ENCODE results near the gene CHST8.

DNA sequence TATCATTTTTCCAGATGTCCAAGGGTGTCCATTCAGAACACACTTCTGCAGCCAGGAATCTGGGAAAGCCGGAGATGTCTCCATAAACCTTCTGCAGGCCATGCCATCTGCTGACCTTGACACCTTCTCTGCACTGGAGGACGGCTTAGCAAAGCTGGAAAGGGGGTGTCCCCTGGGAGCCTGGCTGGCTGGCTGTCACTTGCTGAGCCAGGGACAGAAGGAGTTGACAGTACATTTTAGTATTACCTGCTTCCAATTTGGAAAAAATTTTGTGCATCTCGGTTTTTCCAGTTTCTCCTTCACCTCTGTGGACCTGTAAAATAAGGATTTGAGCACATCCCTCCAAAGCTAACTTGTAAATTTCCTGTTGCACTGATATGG, 8.1 kb upstream of the CHST8 start:
- no peak for TF ChIP-seq POLR2A (IDR thresholded peaks at IDR 0.05; ENCODE audit: low read depth)
- TF ChIP-seq, protein P1, sequence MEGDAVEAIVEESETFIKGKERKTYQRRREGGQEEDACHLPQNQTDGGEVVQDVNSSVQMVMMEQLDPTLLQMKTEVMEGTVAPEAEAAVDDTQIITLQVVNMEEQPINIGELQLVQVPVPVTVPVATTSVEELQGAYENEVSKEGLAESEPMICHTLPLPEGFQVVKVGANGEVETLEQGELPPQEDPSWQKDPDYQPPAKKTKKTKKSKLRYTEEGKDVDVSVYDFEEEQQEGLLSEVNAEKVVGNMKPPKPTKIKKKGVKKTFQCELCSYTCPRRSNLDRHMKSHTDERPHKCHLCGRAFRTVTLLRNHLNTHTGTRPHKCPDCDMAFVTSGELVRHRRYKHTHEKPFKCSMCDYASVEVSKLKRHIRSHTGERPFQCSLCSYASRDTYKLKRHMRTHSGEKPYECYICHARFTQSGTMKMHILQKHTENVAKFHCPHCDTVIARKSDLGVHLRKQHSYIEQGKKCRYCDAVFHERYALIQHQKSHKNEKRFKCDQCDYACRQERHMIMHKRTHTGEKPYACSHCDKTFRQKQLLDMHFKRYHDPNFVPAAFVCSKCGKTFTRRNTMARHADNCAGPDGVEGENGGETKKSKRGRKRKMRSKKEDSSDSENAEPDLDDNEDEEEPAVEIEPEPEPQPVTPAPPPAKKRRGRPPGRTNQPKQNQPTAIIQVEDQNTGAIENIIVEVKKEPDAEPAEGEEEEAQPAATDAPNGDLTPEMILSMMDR (IDR thresholded peaks at IDR 0.05) = no peak
- no peak for TF ChIP-seq EP300 (IDR thresholded peaks at IDR 0.05)
- TF ChIP-seq POLR2AphosphoS5 (IDR thresholded peaks at IDR 0.05) = no peak
